Prostate gland (tissue), 2 donors: Measurements from ENCODE around the gene EFEMP2.

ENCODE experiments used
- CTCF ChIP-seq, 4 experiments: fragments of 200-600 bp in 2 of 4; fragments of 450-650 bp in 2 of 4; sonication (generic) in 2 of 4; IDR thresholded peaks; 1 replicate in 3 of 4; 2 replicates in 1 of 4; pipeline ENCODE4 v1.5.1; 2016 to 2019; ENCODE audit warnings: antibody characterized with exemption in 4 of 4, mild to moderate bottlenecking in 2 of 4, moderate library complexity in 2 of 4
- POLR2A ChIP-seq: fragments of 450-650 bp; IDR thresholded peaks from one replicate; pipeline ENCODE4 v1.6.1; 2016; ENCODE audit warnings: antibody characterized with exemption, mild to moderate bottlenecking

GRCh38 chr11:65857500-65857852 lies 15.1 kb downstream of the EFEMP2 start:
- TF ChIP-seq CTCF (IDR thresholded peaks at IDR 0.05) (no peak), POLR2A (no peak)
